HG02973 (cell line): ENCODE data around the gene ADIPOR2.
"Not testable (repeated sequence)": the region's sequence is repeated elsewhere in the genome, so short reads cannot be mapped to it uniquely, and the experiment has no call there.

Source experiments
- ATAC-seq: cut with Tn5 transposase; IDR thresholded peaks from one replicate; pipeline ENCODE4 v1.9.1; 2021; ENCODE audit warnings: moderate library complexity; ENCODE audit not compliant: unreplicated experiment

Gene ADIPOR2

DNA sequence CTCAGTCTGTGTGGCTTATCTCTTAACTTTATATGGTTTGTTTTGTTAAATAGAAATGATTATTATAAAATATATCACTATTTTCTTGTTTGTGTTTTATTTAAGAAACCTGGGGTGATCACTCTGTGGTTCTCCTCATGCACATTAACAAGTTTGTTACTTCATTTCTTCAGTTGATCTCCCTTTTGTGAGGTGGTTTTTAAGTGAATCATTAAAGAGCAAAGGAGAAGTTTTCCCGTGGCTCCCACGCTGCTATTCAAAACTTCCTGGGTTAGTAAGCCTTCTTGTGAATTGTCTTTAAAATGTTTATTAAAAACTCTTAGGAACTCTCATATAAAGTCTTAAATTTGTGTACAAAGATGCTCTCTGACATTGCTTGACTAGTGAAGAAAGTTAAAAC lies 11.8 kb downstream of the ADIPOR2 start:
- no peak for ATAC-seq

DNA sequence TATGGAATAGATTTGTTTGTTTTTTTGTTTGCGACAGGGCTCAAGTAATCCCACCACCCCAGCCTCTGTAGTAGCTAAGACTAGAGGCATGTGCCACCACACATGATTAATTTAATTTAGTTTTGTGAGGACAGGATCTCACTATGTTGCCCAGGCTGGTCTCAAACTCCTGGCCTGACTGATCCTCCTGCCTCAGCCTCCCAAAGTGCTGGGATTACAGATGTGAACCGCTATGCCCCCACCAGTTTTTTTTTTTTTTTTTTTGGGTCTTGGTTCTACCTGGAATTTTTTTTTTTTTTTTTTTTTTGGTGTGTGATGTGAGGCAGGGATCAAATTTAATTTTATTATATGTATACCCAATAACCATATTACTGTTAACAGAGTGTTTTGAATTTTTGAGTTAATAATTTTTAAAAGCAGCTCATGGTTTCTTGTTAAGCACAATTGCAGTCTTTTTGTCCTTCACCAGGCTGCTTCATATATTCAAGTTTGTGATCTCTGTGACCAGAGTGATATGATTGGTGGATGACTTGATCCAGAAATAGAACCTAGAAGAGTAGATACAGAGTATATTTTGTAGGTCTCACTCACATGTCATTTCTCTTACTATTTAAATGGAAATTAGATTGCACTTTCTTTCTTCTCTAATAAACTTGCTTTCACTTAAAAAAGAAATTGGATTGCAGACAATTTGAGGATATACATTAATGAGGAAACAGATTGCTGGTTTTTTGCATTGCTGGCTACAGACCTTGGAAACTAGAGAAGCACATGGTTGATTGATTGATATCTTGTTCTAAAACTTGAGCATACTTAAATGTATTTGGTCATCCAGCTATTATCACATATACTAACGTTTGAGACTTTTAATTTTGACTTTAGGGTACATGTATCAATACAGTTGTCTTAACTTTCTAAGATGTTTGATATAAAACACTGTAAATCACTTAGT lies 13.2 kb downstream of the ADIPOR2 start:
- no peak for ATAC-seq

DNA sequence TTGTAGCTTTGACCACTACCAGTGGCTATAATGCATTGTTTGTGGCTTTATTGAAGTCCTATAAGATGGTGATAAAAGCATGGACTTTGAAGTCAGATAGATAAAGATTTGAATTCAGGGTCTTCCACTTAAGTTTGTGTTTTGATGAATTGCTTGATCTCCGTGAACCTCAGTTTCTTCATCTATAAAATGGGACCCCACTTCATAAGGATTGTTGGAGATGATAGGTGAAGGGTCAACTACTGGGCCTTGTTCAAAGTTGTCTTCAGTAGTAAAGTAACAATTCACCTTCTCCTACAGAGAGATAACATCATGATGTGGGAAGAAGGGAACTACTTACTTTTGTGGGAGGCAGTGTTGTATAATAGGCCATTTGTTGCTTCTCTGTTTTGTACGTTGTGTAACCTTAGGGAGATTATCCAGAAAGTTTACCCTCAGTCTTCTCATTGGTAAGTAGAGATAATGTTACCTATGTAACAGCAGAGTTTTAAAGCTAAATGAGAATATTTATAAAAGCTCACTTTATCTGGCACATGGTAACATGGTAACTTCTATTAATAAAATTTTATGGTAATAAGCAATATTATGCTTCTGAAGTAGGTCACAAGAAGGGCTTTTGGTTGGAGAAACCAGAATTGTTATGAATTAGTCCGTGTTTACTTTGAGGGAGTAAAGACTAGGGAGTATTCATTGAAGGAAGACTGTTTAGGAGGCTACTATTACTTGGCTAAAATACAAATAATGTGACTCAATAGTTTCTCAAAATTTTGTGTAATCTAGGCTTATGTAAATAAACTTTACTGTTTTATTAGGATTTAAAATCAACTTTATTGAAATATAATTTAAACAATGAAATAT lies 15.1 kb downstream of the ADIPOR2 start:
- no peak for ATAC-seq

DNA sequence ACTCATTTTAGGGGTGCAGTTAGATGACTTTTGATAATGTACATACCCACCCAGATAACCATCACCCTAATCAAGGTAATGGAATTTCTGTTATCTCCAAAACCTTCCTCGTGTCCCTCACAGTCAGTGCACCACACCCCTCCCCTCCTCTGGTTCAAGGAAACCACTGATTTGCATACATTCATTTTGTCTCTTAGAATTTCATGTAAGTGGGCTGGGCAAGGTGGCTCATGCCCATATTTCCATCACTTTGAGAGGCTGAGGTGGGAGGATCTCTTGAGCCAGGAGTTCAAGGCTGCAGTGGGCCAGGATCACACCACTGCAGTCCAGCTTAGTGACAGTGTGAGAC lies 15.7 kb downstream of the ADIPOR2 start:
- ATAC-seq, result no peak

DNA sequence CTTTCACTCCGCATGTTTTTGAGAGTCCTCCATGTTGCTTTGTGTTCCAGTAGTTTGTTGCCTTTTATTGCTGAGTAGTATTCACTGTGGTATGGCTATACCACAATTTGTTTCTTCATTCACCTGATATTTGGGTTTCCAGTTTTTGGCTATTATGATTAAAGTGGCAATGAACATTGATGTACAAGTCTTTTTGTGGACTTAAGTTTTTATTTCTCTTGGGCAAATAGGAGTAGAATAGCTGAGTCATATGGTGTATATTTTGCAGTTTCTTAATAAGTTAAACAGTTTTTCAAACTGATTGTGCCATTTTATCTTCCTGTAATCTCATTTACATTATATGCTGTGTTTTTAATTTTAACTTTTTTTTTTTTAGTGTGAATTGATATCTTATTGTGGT lies 16.2 kb downstream of the ADIPOR2 start:
- no peak for ATAC-seq

DNA sequence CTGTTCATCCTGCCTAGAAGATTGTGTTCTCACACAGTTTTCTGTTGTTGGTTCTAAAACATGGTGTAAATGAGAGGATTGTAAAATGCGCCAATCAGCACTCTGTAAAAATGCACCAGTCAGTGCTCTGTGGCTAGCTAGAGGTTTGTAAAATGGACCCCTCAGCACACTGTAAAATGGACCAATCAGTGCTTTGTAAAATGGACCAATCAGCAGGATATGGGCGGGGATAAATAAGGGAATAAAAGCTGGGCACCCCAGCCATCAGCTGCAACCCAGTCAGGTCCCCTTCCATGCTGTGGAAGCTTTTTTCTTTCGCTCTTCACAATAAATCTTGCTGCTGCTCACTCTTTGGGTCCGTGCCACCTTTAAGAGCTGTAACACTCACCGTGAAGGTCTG lies 19.1 kb downstream of the ADIPOR2 start:
- not testable (repeated sequence) for ATAC-seq

DNA sequence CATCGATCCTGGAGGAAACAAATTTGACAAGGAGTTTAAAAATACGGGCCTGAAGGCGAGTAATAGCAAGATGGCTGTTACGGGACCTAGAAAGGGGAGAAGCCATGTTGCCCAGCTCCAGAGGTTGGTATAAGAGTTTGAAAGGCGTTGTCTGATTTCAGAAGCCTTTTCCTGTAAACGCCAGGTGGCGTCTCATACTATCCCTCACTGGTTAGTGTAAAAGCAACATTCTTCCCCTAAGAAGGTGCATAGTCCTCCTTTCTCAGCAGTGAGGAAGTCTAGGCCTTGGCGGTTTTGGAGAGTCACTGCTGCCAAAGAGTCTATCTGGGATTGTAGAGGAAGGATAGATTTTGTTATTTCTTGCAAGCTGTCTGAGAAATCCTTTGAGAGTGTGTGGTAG lies 20.0 kb downstream of the ADIPOR2 start:
- not testable (repeated sequence) for ATAC-seq

DNA sequence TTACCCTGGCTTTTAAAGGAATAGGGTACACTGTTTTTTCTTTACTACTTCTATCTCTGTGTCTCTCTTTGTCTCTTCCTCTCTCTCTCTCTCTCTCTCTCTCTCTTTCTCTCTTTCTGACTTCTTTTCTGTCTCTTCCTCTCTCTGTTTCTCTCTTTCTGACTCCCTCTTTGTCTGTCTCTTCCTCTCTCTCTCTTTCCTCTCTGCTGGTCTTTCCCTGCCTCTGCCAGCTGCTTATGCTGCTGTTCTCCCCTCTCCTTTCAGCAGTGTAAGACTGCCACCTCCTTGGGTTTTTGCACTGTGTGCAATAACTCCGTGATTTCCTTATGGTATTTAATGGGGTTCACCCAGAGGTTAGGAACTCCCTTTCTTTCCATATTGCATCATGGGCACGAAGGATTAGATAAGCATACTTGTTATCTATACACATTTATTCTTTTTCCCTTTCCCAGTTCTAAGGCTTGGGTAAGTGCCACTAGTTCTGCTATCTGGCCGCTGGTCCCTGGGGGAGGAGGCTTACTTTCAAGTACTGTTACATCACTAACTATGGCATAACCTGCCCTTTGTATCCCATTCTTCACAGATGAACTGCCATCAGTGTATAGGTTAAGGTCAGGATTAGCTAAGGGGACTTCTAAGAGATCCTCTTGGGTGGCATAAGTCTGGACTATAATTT lies 20.8 kb downstream of the ADIPOR2 start:
- not testable (repeated sequence) for ATAC-seq

DNA sequence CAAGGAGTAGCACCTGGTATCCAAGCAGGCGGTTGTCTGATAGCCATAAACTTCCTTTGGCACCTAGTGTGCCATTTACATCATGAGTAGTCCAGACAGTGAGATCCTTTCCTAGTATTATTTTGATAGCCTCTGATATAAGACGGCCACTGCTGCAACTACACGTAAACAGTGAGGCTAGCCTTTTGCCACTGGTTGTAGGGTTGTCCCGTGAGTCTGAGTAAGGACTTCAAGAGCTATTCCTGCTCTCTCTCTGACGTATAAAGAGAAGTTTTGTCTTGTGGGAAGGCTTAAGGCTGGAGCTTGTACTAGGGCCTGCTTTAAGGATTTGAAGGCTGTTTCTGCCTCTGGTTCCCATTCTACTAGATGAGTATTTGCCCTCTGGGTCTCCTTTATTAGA lies 21.4 kb downstream of the ADIPOR2 start:
- ATAC-seq, result not testable (repeated sequence)

DNA sequence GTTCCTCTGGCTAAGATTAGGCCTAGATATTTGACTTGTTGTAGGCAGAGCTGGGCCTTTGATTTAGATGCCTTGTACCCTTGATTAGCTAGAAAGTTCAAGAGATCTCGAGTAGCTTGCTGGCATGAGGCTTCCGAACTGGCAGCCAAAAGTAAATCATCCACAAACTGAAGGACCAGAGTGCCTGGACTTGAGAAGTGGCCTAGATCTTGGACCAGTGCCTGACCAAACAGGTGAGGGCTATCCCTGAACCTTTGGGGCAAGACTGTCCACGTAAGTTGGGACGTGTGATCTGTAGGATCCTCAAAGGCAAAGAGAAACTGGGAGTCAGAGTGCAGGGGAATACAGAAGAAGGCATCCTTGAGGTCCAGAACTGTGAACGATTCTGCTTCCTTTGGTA lies 22.0 kb downstream of the ADIPOR2 start:
- not testable (repeated sequence) for ATAC-seq

DNA sequence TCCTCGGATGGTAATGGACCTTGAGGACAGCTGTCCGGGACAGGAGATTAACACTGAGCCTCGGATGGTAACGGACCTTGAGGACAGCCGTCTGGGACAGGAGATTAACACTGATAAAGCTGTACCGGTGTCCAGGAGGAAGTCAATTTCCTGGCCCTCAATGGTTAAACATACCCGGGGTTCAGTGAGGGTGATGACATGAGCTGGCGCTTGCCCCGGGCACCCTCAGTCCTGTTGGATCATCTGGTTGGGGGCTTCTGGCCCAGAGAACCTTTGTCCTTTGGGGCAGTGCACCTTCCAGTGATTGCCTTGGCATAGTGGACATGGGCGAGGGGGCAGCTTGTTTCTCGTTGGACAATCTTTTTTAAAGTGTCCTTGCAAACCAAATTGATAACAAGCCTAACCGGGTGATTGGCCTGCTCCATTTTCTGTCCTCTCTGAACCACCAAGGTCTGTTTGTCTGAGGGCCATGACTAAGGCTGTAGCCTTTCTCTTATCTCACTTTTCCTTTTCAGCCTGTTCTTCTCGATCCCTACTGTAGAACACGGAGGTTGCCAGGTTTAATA lies 23.0 kb downstream of the ADIPOR2 start:
- ATAC-seq, result not testable (repeated sequence)

DNA sequence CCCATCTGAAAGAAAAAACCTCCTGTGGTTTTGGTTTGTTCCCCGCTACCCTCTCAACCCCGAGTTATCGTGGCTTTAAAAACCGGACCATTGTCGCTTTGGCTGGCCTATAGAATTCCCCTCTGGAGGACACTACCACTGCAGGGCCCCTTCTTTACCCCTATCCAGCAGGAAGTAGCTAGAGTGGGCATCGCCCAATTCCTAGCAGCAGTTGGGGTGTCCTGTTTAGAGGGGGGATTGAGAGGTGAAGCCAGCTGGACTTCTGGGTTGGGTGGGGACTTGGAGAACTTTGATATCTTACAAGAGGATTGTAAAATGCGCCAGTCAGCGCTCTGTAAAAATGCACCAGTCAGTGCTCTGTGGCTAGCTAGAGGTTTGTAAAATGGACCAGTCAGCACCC lies 24.6 kb downstream of the ADIPOR2 start:
- not testable (repeated sequence) for ATAC-seq

DNA sequence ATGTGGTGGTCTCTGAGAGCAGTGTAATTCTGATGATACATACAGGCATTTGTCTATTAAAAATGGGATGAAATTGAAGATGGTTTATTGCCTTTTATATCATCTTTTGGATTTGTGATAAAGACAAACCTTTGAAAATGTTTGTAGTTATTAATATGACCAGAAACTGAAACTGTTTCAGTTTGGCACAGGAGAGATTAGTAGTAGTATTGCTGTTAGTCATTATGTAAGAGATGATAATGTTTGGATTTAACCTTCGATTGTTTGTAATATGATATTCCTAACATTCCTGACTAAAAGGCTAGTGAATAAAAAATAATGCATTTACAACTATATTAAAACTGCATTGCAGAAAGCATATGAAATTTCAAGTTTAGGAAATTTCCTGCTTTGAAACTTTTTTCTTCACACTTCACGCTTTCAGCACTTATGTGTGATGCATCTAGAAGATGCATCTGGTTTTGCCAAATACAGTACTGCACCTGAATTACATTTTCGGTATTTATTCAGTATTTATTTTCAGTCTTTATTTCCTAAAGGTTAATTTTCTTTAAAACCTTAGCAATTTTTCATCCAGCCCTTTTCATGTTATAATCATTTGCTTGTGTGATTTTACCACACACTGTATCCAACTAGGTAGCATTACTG lies 25.5 kb downstream of the ADIPOR2 start:
- ATAC-seq, result no peak

DNA sequence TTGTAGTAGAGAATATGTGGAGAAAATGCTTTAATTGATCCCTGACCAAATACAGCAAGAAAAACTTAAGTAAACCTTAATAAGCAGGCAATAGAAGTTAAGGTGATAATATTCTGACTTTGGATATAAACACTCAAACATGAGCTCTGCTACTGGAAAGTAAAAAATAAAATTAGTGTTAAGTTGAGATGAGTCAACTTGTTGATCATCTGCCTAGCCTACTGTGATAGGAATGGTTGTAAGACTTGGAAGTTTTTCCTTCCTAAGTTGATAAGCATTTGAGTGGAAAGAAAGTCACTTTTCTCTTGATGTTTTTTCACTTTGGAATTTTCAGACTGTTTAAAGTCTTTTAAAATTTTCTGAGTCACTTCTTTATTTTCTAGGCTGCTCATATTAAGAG lies 26.0 kb downstream of the ADIPOR2 start:
- ATAC-seq, result no peak

DNA sequence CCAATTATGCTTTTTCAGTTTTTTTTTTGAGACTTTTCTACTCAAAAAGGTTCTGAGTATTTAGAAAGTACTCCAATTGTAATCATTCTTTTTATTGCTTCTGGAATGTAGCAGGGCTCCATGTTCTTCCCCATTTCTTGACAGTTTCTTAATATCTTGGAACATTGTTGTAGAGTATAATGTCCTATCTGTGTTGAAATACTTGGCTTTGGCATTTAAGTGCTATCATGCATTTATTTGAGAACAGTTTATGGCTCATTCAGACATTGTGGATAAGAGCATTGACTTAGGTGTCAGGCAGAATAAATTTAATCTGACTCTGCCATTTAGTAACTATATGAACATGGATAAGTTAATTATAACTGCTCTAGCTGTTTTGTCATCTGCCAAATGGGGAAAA lies 28.3 kb downstream of the ADIPOR2 start:
- no peak for ATAC-seq

DNA sequence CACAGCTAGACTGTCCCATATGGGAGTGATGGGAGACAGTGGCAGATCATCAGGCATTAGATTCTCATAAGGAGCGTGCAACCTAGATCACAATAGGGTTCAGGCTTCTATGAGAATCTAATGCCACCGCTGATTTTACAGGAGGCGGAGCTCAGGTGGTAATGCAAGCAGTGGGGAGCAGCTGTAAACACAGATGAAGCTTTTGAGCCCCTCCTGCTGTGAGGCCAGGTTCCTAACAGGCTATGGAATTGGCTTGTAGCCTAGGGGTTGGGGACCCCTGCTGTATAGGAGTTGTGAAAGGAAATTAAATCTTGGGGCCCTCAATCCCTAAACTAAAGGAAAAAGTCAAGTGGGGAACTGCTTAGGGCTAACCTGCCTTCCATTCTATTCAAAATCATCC lies 29.6 kb downstream of the ADIPOR2 start:
- ATAC-seq, result no peak

DNA sequence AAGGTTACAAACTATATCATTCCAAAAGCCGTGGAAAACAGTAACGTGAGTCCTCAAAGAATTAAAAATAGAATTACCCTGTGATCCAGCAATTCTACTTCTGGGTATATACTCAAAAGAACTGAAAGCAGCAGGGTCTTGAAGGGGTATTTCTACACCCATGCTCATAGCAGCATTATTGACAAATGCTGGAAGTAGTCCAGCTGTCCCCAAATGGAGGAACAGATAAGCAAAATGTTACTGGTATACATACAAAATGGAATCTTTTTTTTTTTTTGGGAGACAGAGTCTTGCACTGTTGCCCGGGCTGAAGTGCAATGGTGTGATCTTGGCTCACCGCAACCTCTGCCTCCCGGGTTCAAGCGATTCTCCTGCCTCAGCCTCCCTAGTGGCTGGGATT lies 32.9 kb downstream of the ADIPOR2 start:
- no peak for ATAC-seq

DNA sequence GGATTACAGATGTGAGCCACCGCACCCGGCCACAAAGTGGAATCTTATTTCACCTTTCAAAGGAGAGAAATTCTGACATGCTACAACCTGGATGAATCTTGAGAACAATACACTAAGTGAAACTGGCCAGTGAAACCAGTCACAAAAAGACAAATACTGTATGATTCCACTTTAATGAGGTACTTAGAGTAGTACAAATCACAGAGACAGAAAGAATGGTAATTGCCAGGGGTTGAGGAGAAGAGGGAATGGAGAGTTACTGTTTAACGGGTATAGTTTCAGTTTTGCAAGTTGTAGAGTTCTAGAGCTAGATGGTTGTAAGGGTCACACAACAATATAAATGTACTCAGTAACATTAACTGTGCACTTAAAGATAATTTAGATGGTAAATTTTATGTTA lies 33.4 kb downstream of the ADIPOR2 start:
- ATAC-seq, result no peak

DNA sequence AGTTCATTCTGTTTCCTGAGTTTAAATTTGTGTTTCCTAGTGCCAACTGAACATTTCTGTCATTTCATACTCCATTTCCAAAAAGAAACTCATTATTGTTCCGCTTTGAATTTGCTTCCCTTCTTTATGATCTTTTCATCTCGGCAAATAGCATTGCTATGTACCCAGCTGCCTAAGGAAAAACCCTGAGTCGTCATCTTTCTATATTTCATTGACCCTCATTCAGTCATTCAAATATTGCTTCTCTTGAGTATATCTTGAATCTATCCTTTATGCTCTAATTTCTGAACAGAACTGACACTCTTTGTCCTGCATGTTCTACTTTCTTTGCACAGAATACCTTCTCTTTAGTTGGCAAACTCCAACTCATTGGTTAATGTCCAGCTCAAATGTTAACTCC lies 35.9 kb downstream of the ADIPOR2 start:
- no peak for ATAC-seq

DNA sequence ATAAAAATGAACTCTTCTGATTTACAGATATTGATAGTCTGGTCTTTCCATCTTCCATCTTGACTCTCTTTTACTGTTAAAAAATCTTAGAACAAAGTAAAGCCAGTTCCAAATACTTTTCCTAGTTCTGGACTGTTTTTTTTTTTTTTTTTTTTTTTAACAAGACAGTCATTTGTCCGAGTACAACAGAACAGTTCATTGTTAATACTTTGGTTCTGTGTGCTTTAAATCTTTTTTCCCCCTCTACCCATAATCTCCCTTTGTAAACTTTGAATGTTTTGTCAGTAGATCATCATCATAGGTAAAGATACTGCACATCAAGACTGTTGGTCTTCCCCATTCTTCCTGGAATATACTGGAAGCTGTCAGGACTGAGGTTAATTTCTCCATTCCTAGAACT lies 38.0 kb downstream of the ADIPOR2 start:
- ATAC-seq, result no peak
